ENCODE measurements around the gene CCBE1.
A peak's percentile ranks its signal among the peaks of the same experiment; 100 is the strongest.

The CCBE1 gene

GRCh38 chr18:59655676-59656075 lies 41.5 kb downstream of the CCBE1 start:
- no peak overlapping the region for H4K91ac ChIP-seq (ENCODE audit: low read length)
- no peak overlapping the region for H4K8ac ChIP-seq (ENCODE audit: low read length)
- H3K27me3 ChIP-seq (ENCODE audit: control insufficient read depth in 1 of 2, insufficient read depth in 1 of 2, low read length in 2 of 2): no peaks in the 10 kb centered on the region
- DNase-seq: no peak
- H3K9me3 ChIP-seq (ENCODE audit: control insufficient read depth, low read length): no peaks in the 10 kb centered on the region
- no peak overlapping the region for H3K4me2 ChIP-seq (ENCODE audit: low read length, poor library complexity, severe bottlenecking)
- H3K27ac ChIP-seq (ENCODE audit: low read length, poor library complexity, severe bottlenecking): no peak overlapping the region
- no peak overlapping the region for H2BK120ac ChIP-seq (ENCODE audit: low read depth, low read length)
- H3K14ac ChIP-seq (ENCODE audit: low read length in 2 of 2): no peak overlapping the region
- 64% methylated on average over 2 of the region's 2 CpGs for WGBS
- H3K4me3 ChIP-seq (ENCODE audit: insufficient read depth in 1 of 2, low read depth in 1 of 2, low read length in 2 of 2): no peak overlapping the region
- no peak overlapping the region for H3K9ac ChIP-seq (ENCODE audit: low read length)
- H3K4ac ChIP-seq (ENCODE audit: low read depth in 1 of 2, low read length in 2 of 2): no peak overlapping the region
- H2AK5ac ChIP-seq (ENCODE audit: low read length, severe bottlenecking): no peak overlapping the region
- H2BK12ac ChIP-seq (ENCODE audit: low read length in 2 of 2): no peak overlapping the region
- peaks cover 0 to 6% of the 10 kb centered on the region in 2 experiments for H3K36me3 ChIP-seq (ENCODE audit: control insufficient read depth in 1 of 2, insufficient read depth in 2 of 2, low read depth in 1 of 2, low read length in 2 of 2)
- no peak overlapping the region for H2BK15ac ChIP-seq (ENCODE audit: low read depth, poor library complexity, severe bottlenecking)
- no peak overlapping the region for H2AFZ ChIP-seq (ENCODE audit: low read depth, low read length)
- H3K79me1 ChIP-seq (replicated peaks; ENCODE audit: low read length, poor library complexity, severe bottlenecking): no peaks in the 10 kb centered on the region
- no peaks in the 10 kb centered on the region for H3K4me1 ChIP-seq (ENCODE audit: control insufficient read depth, insufficient read depth, low read depth, low read length)
- H2BK5ac ChIP-seq (ENCODE audit: low read depth, low read length, poor library complexity, severe bottlenecking): no peak overlapping the region
- H3K23ac ChIP-seq (ENCODE audit: low read length in 2 of 2): no peak overlapping the region
- H3K18ac ChIP-seq (ENCODE audit: low read depth in 1 of 2, low read length in 2 of 2): no peak overlapping the region

GRCh38 chr18:59651071-59651470 lies 46.2 kb downstream of the CCBE1 start:
- H3K4me2 ChIP-seq (ENCODE audit: low read length, poor library complexity, severe bottlenecking): no peak overlapping the region
- H2AK5ac ChIP-seq (ENCODE audit: low read length, severe bottlenecking): no peak overlapping the region
- no peak for DNase-seq
- H2BK5ac ChIP-seq (ENCODE audit: low read depth, low read length, poor library complexity, severe bottlenecking): no peak overlapping the region
- H3K18ac ChIP-seq (ENCODE audit: low read depth in 1 of 2, low read length in 2 of 2): no peak overlapping the region
- no peak overlapping the region for H4K91ac ChIP-seq (ENCODE audit: low read length)
- H2AFZ ChIP-seq (ENCODE audit: low read depth, low read length): no peak overlapping the region
- H2BK12ac ChIP-seq (ENCODE audit: low read length in 2 of 2): no peak overlapping the region
- no peaks in the 10 kb centered on the region for H3K9me3 ChIP-seq (ENCODE audit: control insufficient read depth, low read length)
- no peak overlapping the region for H3K23ac ChIP-seq (ENCODE audit: low read length in 2 of 2)
- no peak overlapping the region for H3K27ac ChIP-seq (ENCODE audit: low read length, poor library complexity, severe bottlenecking)
- peaks cover 0 to 3% of the 10 kb centered on the region in 2 experiments for H3K27me3 ChIP-seq (ENCODE audit: control insufficient read depth in 1 of 2, insufficient read depth in 1 of 2, low read length in 2 of 2)
- H3K4me1 ChIP-seq (ENCODE audit: control insufficient read depth, insufficient read depth, low read depth, low read length): peaks cover 3% of the 10 kb centered on the region
- H2BK120ac ChIP-seq (ENCODE audit: low read depth, low read length): no peak overlapping the region
- 80% methylated on average over 5 of the region's 5 CpGs for whole genome bisulfite sequencing
- no peak overlapping the region for H3K4ac ChIP-seq (ENCODE audit: low read depth in 1 of 2, low read length in 2 of 2)
- H3K36me3 ChIP-seq (ENCODE audit: control insufficient read depth in 1 of 2, insufficient read depth in 2 of 2, low read depth in 1 of 2, low read length in 2 of 2): peaks cover 0 to 7% of the 10 kb centered on the region in 2 experiments
- no peak overlapping the region for H2BK15ac ChIP-seq (ENCODE audit: low read depth, poor library complexity, severe bottlenecking)
- no peaks in the 10 kb centered on the region for H3K79me1 ChIP-seq (replicated peaks; ENCODE audit: low read length, poor library complexity, severe bottlenecking)
- H3K4me3 ChIP-seq (ENCODE audit: insufficient read depth in 1 of 2, low read depth in 1 of 2, low read length in 2 of 2): no peak overlapping the region
- H3K9ac ChIP-seq (ENCODE audit: low read length): no peak overlapping the region
- H3K14ac ChIP-seq (ENCODE audit: low read length in 2 of 2): no peak overlapping the region
- no peak overlapping the region for H4K8ac ChIP-seq (ENCODE audit: low read length)

GRCh38 chr18:59650266-59650820 lies 46.9 kb downstream of the CCBE1 start:
- H3K23ac ChIP-seq (ENCODE audit: low read length in 2 of 2): no peak overlapping the region
- H3K36me3 ChIP-seq (ENCODE audit: control insufficient read depth in 1 of 2, insufficient read depth in 2 of 2, low read depth in 1 of 2, low read length in 2 of 2): peaks cover 0 to 7% of the 10 kb centered on the region in 2 experiments
- H4K8ac ChIP-seq (ENCODE audit: low read length): no peak overlapping the region
- H3K14ac ChIP-seq (ENCODE audit: low read length in 2 of 2): no peak overlapping the region
- no peaks in the 10 kb centered on the region for H3K9me3 ChIP-seq (ENCODE audit: control insufficient read depth, low read length)
- H3K4me3 ChIP-seq (ENCODE audit: insufficient read depth in 1 of 2, low read depth in 1 of 2, low read length in 2 of 2): no peak overlapping the region
- no peak overlapping the region for H3K4me2 ChIP-seq (ENCODE audit: low read length, poor library complexity, severe bottlenecking)
- H2BK5ac ChIP-seq (ENCODE audit: low read depth, low read length, poor library complexity, severe bottlenecking): no peak overlapping the region
- no peak overlapping the region for H2AFZ ChIP-seq (ENCODE audit: low read depth, low read length)
- no peak overlapping the region for H3K4ac ChIP-seq (ENCODE audit: low read depth in 1 of 2, low read length in 2 of 2)
- no peaks in the 10 kb centered on the region for H3K79me1 ChIP-seq (replicated peaks; ENCODE audit: low read length, poor library complexity, severe bottlenecking)
- H3K27me3 ChIP-seq (ENCODE audit: control insufficient read depth in 1 of 2, insufficient read depth in 1 of 2, low read length in 2 of 2): peaks cover 0 to 3% of the 10 kb centered on the region in 2 experiments
- H4K91ac ChIP-seq (ENCODE audit: low read length): no peak overlapping the region
- H2BK15ac ChIP-seq (ENCODE audit: low read depth, poor library complexity, severe bottlenecking): no peak overlapping the region
- peaks cover 3% of the 10 kb centered on the region for H3K4me1 ChIP-seq (ENCODE audit: control insufficient read depth, insufficient read depth, low read depth, low read length)
- no peak overlapping the region for H3K9ac ChIP-seq (ENCODE audit: low read length)
- H3K27ac ChIP-seq (ENCODE audit: low read length, poor library complexity, severe bottlenecking): no peak overlapping the region
- no peak overlapping the region for H3K18ac ChIP-seq (ENCODE audit: low read depth in 1 of 2, low read length in 2 of 2)
- no peak overlapping the region for H2AK5ac ChIP-seq (ENCODE audit: low read length, severe bottlenecking)
- no peak for DNase-seq
- H2BK12ac ChIP-seq (ENCODE audit: low read length in 2 of 2): no peak overlapping the region
- no peak overlapping the region for H2BK120ac ChIP-seq (ENCODE audit: low read depth, low read length)
- 52% methylated on average over 11 of the region's 11 CpGs for WGBS

DNA sequence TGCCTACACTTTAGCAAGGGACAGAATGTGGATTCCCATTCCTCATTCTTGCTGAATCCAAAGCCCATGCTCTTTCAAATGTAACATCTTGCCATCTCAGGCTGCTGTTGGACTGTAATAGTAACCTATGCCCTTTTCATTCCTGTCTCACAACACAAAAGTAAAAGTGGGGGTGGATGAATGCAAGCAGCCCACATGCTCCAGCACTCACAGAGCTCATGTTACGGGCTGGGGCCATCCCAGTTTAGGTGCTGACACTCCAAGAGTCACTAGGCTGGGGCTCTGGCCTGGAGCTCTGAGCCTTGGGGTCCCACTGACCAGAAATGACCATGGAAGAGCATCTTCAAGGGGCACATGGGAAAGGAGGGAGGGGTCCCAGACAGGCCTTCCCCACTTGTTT lies 47.6 kb downstream of the CCBE1 start:
- 58% methylated on average over 1 of the region's 1 CpG for WGBS
- H3K4me3 ChIP-seq (ENCODE audit: insufficient read depth in 1 of 2, low read depth in 1 of 2, low read length in 2 of 2): no peak overlapping the region
- no peak for DNase-seq

More for the DNA sequence above, 47.6 kb downstream of the CCBE1 start:
- Histone ChIP-seq H3K9me3 (ENCODE audit: control insufficient read depth, low read length) (no peaks in the 10 kb centered on the region), H3K36me3 (ENCODE audit: control insufficient read depth in 1 of 2, insufficient read depth in 2 of 2, low read depth in 1 of 2, low read length in 2 of 2) (peaks cover 0 to 7% of the 10 kb centered on the region in 2 experiments), H3K27me3 (ENCODE audit: control insufficient read depth in 1 of 2, insufficient read depth in 1 of 2, low read length in 2 of 2) (peaks cover 0 to 3% of the 10 kb centered on the region in 2 experiments), H4K91ac (ENCODE audit: low read length) (no peak overlapping the region), H2AFZ (ENCODE audit: low read depth, low read length) (no peak overlapping the region), H3K4me1 (ENCODE audit: control insufficient read depth, insufficient read depth, low read depth, low read length) (peaks cover 3% of the 10 kb centered on the region), H3K4ac (ENCODE audit: low read depth in 1 of 2, low read length in 2 of 2) (no peak overlapping the region), H3K27ac (ENCODE audit: low read length, poor library complexity, severe bottlenecking) (no peak overlapping the region), H3K23ac (ENCODE audit: low read length in 2 of 2) (no peak overlapping the region), H2BK5ac (ENCODE audit: low read depth, low read length, poor library complexity, severe bottlenecking) (no peak overlapping the region), H2BK12ac (ENCODE audit: low read length in 2 of 2) (no peak overlapping the region), H2BK120ac (ENCODE audit: low read depth, low read length) (no peak overlapping the region), H3K18ac (ENCODE audit: low read depth in 1 of 2, low read length in 2 of 2) (no peak overlapping the region), H3K14ac (ENCODE audit: low read length in 2 of 2) (peak overlapping the region in 1 of 2 experiments; percentile 41), H2BK15ac (ENCODE audit: low read depth, poor library complexity, severe bottlenecking) (no peak overlapping the region), H3K4me2 (ENCODE audit: low read length, poor library complexity, severe bottlenecking) (no peak overlapping the region), H2AK5ac (ENCODE audit: low read length, severe bottlenecking) (no peak overlapping the region), H3K79me1 (replicated peaks; ENCODE audit: low read length, poor library complexity, severe bottlenecking) (no peaks in the 10 kb centered on the region), H3K9ac (ENCODE audit: low read length) (no peak overlapping the region), H4K8ac (ENCODE audit: low read length) (no peak overlapping the region)

All from mesenchymal stem cell (in vitro differentiated cells and primary cell).